Ishikawa (cell line): Measurements from ENCODE around the gene PHLDA3.

Source experiments
- CREB1 ChIP-seq: IDR thresholded peaks from 2 replicates; pipeline ENCODE4 v1.6.1; 2012; ENCODE audit warnings: low read depth
- TEAD4 ChIP-seq: IDR thresholded peaks from 2 replicates; pipeline ENCODE4 v1.6.1; 2012
- YY1 ChIP-seq: IDR thresholded peaks from 2 replicates; pipeline ENCODE4 v1.6.1; 2012; ENCODE audit warnings: low read depth

DNA sequence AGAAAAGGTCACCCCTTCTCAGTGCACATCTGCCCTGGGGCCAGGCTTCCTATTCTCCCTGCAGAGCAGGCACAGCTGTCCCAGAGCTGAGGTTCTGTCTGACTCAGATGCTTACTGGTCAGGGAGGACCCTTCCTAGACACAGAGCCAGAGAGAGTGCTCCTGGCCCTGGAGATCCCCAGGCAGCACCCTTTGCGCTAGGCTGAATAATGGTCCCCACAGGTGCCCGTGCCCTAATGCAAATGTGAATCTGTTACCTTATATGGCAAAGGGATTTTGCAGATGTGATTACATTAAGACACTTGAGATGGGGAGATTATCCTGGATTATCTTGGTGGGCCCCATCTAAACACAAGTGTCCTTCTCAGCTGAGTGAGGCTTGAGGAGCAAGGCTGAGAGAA is 44.8 kb downstream of the PHLDA3 start:
- TF ChIP-seq CREB1 (no peak), TEAD4 (no peak), YY1 (no peak)
